ENCODE measurements around the gene HDAC4. TPM values are rescaled to one million over a fixed set of nuclear protein-coding genes. Genes with fewer than 3 reads are reported as not detected.

The HDAC4 gene
- total and polyA plus RNA-seq, 2 donors (not counting 1 experiment from before 2014, with no cell fraction given) = 13.5 to 46.0 TPM

DNA sequence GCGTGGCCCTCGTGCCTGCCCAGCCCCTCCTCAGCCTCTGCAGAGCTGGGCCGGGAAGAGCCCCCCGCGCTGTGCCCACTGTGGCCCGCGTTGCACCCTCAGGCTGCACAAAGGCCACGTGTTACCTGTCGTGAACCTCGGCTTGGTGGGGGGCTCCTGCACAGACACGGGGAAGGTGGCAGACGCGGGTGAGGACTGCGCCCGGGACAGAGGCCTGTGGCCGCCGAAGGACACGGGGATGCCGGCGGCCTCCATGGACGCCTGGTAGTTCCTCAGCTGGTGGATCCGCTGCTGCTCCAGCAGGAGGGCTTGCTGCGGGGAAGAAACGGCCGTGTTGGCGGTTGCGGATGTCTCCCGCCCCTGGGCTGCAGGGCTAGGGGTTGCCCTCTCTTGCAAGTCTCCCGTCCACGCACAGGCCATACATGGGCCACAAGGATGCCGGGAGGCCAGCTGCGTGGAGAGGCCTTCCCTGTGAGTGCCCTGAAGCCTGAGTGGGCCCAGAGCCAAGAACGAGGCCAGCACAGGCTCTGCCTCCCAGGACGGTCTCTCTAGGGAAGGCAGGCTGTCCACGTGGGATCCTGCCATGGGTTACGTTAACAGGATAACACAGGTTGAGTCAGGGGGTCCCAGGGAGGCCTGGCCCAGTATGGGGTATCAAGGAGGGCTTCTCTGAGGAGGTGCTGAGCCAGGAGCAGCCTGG, 289.3 kb downstream of the HDAC4 start:
- DNase-seq (no peak), ATAC-seq (ENCODE audit: low read depth) (no peak)
- TF ChIP-seq EZH2 (IDR thresholded peaks at IDR 0.05; ENCODE audit: borderline replicate concordance, insufficient read depth, low read depth, low read length, poor library complexity, severe bottlenecking) = no peak
- TF ChIP-seq, protein P1, sequence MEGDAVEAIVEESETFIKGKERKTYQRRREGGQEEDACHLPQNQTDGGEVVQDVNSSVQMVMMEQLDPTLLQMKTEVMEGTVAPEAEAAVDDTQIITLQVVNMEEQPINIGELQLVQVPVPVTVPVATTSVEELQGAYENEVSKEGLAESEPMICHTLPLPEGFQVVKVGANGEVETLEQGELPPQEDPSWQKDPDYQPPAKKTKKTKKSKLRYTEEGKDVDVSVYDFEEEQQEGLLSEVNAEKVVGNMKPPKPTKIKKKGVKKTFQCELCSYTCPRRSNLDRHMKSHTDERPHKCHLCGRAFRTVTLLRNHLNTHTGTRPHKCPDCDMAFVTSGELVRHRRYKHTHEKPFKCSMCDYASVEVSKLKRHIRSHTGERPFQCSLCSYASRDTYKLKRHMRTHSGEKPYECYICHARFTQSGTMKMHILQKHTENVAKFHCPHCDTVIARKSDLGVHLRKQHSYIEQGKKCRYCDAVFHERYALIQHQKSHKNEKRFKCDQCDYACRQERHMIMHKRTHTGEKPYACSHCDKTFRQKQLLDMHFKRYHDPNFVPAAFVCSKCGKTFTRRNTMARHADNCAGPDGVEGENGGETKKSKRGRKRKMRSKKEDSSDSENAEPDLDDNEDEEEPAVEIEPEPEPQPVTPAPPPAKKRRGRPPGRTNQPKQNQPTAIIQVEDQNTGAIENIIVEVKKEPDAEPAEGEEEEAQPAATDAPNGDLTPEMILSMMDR (IDR thresholded peaks at IDR 0.05) = no peak
- Histone ChIP-seq H3K9ac (ENCODE audit: low read length) (no peak overlapping the region), H3K9me3 (ENCODE audit: control extremely low read depth in 1 of 3, control insufficient read depth in 2 of 3, insufficient read depth in 1 of 3, low read length in 2 of 3) (no peaks in the 10 kb centered on the region), H4K20me1 (ENCODE audit: control insufficient read depth, insufficient read depth, low read length, poor library complexity, severe bottlenecking) (no peaks in the 10 kb centered on the region), H3K4me3 (ENCODE audit: control extremely low read depth in 1 of 5, extremely low read depth in 1 of 5, insufficient read depth in 1 of 5, low read depth in 2 of 5, low read length in 4 of 5) (no peak overlapping the region), H3K27me3 (replicated peaks in 1 of 4; ENCODE audit: control extremely low read depth in 1 of 4, control insufficient read depth in 3 of 4, insufficient read depth in 4 of 4, low read length in 3 of 4) (no peaks in the 10 kb centered on the region), H3K27ac (ENCODE audit: low read length in 2 of 2) (no peak overlapping the region), H3K79me2 (ENCODE audit: control insufficient read depth, insufficient read depth, low read length) (no peaks in the 10 kb centered on the region), H3K36me3 (replicated peaks in 1 of 2; ENCODE audit: control extremely low read depth in 1 of 2, control insufficient read depth in 1 of 2, extremely low read depth in 1 of 2, insufficient read depth in 2 of 2, low read length in 1 of 2) (peaks cover 0 to 26% of the 10 kb centered on the region in 2 experiments), H3K4me1 (ENCODE audit: control insufficient read depth in 2 of 2, insufficient read depth in 2 of 2, low read length in 2 of 2) (no peaks in the 10 kb centered on the region), H3K4me2 (replicated peaks; ENCODE audit: low read depth, low read length, poor library complexity, severe bottlenecking) (no peak overlapping the region), H2AFZ (ENCODE audit: insufficient read depth, low read depth, low read length, poor library complexity, severe bottlenecking) (no peak overlapping the region)
- no peaks in the 10 kb centered on the region for H3K27me3 Mint-ChIP-seq
- H3K27ac Mint-ChIP-seq = no peak overlapping the region
- no peaks in the 10 kb centered on the region for H3K4me1 Mint-ChIP-seq
- intact Hi-C loops (cut with micrococcal nuclease) = no loop called here
- POLR2A ChIA-PET = no interaction called here
- WGBS (ENCODE audit: insufficient coverage) = 98% methylated on average over 36 of the region's 36 CpGs
- no peak overlapping the region for H3K4me3 Mint-ChIP-seq
- H3K9me3 Mint-ChIP-seq (ENCODE audit: insufficient read depth) = no peaks in the 10 kb centered on the region
- CTCF ChIA-PET = no interaction called here

DNA sequence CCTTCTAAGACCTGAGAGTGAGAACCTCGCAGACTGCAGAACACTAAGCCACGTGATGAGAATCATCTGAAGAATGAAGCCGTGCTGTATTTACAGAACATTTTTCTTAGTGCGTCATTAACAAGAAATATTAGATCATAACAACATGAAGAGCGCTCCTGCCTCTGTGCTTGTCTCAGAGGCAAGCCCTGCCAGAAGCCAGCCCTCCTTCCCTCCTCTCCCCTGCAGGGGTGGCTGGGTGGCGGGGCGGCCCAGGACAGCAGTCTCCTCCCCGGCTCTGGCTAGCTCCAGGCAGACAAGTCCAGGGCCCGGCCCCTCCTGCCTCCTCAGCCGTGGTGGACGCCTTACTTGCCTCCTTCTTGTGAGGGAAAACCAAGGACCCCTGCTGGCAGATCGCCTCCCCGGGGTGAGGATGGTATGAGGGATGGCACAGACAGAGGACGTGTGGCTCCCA, 290.2 kb downstream of the HDAC4 start:
- WGBS (ENCODE audit: insufficient coverage) = 84% methylated on average over 11 of the region's 14 CpGs
- H3K4me3 ChIP-seq (ENCODE audit: control extremely low read depth in 1 of 5, extremely low read depth in 1 of 5, insufficient read depth in 1 of 5, low read depth in 2 of 5, low read length in 4 of 5) = no peak overlapping the region
- TF ChIP-seq, protein P1 (IDR thresholded peaks at IDR 0.05) = no peak
- TF ChIP-seq EZH2 (IDR thresholded peaks at IDR 0.05; ENCODE audit: borderline replicate concordance, insufficient read depth, low read depth, low read length, poor library complexity, severe bottlenecking) = no peak
- H2AFZ ChIP-seq (ENCODE audit: insufficient read depth, low read depth, low read length, poor library complexity, severe bottlenecking) = no peak overlapping the region
- H3K79me2 ChIP-seq (ENCODE audit: control insufficient read depth, insufficient read depth, low read length) = no peaks in the 10 kb centered on the region
- Mint-ChIP-seq H3K27me3 (no peaks in the 10 kb centered on the region), H3K27ac (no peak overlapping the region), H3K9me3 (ENCODE audit: insufficient read depth) (no peaks in the 10 kb centered on the region), H3K4me3 (no peak overlapping the region), H3K4me1 (no peaks in the 10 kb centered on the region)
- H3K36me3 ChIP-seq (replicated peaks in 1 of 2; ENCODE audit: control extremely low read depth in 1 of 2, control insufficient read depth in 1 of 2, extremely low read depth in 1 of 2, insufficient read depth in 2 of 2, low read length in 1 of 2) = peaks cover 0 to 26% of the 10 kb centered on the region in 2 experiments
- no peaks in the 10 kb centered on the region for H3K27me3 ChIP-seq (replicated peaks in 1 of 4; ENCODE audit: control extremely low read depth in 1 of 4, control insufficient read depth in 3 of 4, insufficient read depth in 4 of 4, low read length in 3 of 4)
- no peak overlapping the region for H3K27ac ChIP-seq (ENCODE audit: low read length in 2 of 2)
- H3K9me3 ChIP-seq (ENCODE audit: control extremely low read depth in 1 of 3, control insufficient read depth in 2 of 3, insufficient read depth in 1 of 3, low read length in 2 of 3) = no peaks in the 10 kb centered on the region
- H4K20me1 ChIP-seq (ENCODE audit: control insufficient read depth, insufficient read depth, low read length, poor library complexity, severe bottlenecking) = no peaks in the 10 kb centered on the region
- DNase-seq = no peak
- intact Hi-C loops (cut with micrococcal nuclease) = no loop called here
- H3K9ac ChIP-seq (ENCODE audit: low read length) = no peak overlapping the region
- ChIA-PET CTCF (no interaction called here), POLR2A (no interaction called here)
- H3K4me1 ChIP-seq (ENCODE audit: control insufficient read depth in 2 of 2, insufficient read depth in 2 of 2, low read length in 2 of 2) = no peaks in the 10 kb centered on the region
- no peak for ATAC-seq (ENCODE audit: low read depth)
- H3K4me2 ChIP-seq (replicated peaks; ENCODE audit: low read depth, low read length, poor library complexity, severe bottlenecking) = no peak overlapping the region
